Stimulated activated CD8-positive, alpha-beta memory T cell treated with anti-CD3 and anti-CD28 coated beads, Interleukin-15, amount 100 ng/mL, for 24 hours (primary cell): ENCODE results near the gene RNASE12.
"Not testable (repeated sequence)": the region's sequence is repeated elsewhere in the genome, so short reads cannot be mapped to it uniquely, and the experiment has no call there.

ENCODE experiments used
- DNase-seq: peaks from one replicate; pipeline ENCODE4 v3.0.0-alpha.2; 2020; ENCODE audit warnings: low read depth

The RNASE12 gene, protein sequence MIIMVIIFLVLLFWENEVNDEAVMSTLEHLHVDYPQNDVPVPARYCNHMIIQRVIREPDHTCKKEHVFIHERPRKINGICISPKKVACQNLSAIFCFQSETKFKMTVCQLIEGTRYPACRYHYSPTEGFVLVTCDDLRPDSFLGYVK

DNA sequence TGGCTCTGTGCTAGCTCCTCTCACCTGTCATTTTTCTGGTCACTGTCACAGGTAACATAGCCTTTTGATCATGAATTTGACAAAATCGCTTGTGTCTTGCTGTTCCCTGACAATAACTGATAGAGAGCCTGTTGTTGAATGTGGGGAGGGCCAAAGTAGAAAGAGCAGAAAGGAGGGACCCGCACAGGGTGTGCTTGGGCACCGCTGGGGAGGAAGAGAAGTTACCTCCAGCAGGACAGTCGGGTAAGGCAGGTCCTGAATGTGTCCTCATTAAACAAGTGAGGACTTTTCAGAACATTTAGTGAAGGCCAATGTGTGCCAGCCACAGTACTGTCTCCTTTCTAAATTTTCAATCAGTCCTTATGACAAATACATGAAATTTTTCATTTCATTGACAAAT, at the start of gene RNASE12:
TSS of gene RNASE12 (minus strand) at position 142 of the 400 bp plus-strand sequence. CDS start 653 bp downstream, outside the sequence.
- DNase-seq = no peak

DNA sequence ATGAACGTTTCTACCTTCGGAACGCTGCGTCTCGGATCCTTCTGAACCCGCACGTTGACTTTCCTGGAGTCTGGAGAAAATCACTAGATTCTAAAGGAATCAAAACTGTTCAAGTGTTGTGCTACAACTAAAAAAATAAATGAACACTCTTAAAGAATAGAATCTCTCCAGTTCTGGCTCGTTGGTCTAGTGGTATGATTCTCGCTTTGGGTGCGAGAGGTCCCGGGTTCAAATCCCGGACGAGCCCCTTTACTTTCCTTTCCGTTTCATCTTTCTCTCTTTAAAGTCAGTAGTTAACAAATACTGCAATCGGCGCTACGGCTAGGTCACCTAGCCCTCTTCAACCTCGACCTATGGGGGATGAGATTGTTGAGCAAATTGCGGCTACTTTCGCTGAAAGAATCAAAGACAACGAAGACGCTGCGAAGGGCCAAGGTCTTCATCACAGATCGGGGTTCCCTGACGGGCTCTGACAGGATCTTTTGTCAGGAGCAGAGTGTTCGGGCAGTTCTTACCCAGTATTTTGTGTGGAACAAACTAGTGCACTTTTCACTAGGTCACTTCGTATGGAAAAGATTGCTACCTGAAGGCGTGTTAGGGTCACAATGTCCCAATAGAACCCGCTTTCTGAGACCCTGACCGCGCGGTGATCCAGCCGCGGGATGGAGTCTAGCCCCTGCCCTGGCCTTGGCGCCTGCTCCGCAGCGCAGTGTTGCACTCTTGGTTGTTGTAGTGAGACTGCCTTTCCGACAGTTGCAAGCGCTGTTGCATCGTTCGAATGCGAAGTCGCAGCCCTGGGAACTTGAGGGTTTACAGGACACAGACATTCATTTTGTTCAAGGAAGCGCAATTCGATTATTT, 41.9 kb upstream of the RNASE12 start:
- DNase-seq = no peak

DNA sequence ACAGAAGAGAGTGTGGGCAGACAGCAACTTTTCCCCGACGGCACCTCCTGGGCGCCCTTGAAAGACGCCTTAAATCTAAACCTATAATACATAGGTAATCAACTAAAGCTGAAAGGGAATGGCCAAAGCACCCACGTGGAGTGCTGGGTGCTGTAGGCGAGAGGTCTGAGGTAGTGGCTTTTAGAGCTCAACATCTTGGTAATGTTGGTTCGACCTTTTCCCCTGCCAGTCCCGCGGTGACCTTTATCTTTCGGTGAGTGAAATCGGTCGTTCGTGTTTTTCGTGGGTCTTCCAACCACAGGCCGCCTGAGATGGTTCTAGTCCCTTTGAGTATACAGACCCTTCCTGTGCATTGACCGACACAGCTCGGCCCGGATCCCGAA, 41.3 kb upstream of the RNASE12 start:
- DNase-seq = no peak

DNA sequence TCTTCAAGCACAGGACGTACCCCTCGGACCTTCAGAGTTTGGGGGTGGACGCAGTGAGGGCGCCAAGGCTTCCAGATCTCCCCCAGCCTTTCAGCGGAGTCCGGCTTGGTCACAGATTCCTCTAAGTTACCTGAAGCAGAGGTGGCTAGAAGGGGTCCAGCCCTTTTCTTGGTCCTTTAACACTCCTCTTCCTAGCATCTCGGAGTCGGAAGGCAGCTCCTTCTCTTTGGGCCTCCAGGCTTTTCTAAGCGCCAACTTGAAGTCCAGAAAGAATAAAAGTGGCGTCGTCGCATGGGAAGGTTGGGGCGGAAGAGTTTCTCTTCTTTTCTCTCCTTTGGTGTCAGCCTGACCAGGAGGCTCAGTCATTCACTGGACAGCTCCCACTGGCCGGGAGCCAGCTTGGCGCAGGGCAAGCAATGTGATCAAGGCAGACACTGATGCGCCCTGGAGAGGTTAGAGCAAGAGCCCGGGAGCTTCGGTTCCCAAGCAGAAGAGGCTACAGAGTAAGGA, 40.8 kb upstream of the RNASE12 start:
- DNase-seq = no peak

DNA sequence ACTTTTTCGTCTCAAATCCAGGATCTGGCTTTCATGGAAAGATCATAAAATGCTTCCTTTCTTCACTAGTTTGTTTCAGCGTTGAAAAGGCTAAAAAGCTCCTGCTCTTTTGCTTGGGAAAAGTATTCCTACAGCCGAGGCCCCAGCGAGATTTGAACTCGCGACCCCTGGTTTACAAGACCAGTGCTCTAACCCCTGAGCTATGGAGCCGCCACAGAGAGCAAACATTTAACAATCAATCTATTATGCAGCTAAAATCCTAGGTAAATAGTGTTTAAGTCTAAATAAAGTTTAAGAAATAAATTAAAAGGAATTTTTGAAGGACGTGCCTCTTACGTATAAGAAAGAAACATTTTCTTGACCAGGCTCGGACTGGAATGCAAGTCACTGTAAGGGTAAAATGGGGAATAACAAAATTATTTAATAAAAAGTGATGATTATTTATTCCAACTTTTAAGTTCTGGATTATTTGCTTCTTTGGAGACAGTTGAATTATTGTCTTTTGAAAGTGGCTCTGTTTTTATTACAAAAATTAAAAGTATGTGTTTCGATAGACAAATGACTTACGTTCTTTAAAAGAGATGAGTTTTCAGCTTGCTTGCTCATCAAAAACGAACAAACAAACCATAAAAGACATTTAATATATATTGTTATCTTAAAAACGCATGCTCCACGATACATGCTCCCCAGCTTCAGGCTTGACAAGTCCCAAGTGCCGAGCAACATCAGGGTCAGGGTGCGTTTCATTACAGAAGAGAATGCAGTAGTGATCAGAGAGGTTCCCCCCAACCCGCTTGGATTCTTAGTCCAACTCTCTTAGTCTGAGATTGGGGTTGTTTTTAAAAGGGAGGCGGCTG, 40.1 kb upstream of the RNASE12 start:
- no peak for DNase-seq

DNA sequence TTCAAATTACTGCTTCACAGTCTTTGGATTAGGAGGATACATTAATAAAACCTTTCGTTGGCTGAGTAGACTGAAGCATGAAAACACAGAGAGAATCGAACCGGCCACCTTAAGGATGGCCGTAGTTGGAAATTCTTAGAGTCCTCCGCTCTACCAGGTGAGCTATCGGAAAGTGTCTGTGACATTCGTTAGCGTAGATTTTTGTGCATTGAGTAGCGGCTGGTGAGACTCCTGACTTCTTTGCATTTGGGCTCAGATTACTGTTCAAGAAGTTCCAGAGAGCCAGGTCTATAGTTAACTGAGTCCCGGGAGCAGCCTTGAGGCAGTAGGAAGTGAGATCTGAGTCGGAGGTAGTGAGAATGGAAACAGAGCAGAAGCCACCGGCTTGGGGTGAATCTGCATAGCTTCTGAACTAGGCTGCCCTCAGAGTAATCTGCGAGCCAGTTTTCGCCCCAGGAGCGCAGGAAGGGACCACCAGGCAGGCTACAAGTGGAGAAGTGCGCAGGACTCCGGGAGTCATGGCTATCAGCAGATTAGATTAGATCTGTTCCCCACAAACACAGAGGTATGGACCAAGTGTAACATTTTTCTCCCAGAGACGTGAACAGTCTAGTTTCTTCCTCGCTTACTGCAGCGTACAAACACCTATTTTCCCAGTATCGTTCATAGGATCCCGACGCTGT, 39.3 kb upstream of the RNASE12 start:
- DNase-seq = no peak

DNA sequence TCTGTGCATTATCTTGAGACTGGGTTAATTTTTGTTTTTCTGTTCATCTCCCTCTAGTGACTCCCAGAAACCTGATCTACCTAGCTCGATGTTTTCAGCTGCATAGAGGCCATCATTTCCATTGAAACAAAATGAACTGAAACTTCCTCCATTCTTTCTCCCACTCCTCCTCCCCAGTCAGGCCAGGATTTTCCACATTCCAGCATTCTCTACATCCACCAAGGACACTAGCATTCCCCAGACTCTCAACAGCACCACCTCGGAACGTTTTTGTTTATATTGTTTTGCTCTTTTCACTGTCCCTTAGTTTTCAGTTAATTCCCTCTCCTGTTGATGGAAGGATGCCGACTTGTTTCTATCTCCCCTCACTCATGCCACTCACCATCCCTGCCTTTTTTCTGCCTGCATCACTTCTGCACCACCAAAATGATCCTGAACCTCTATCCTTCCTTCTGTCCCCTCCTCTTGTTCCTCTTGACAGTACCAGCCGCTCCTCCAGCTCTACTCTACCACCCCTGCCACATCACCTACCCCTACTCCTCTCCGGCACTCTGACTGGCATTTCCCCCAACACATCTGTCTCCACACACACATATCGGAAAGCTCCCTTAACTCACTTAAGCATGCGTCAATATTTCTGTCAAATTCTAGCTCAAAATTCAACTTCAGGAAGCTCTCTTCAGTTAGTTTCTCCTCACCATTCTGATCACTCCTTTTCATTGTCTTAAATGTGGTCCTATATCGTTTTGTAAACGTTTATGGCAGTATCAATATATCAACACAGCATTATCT, 37.1 kb upstream of the RNASE12 start:
- no peak for DNase-seq

DNA sequence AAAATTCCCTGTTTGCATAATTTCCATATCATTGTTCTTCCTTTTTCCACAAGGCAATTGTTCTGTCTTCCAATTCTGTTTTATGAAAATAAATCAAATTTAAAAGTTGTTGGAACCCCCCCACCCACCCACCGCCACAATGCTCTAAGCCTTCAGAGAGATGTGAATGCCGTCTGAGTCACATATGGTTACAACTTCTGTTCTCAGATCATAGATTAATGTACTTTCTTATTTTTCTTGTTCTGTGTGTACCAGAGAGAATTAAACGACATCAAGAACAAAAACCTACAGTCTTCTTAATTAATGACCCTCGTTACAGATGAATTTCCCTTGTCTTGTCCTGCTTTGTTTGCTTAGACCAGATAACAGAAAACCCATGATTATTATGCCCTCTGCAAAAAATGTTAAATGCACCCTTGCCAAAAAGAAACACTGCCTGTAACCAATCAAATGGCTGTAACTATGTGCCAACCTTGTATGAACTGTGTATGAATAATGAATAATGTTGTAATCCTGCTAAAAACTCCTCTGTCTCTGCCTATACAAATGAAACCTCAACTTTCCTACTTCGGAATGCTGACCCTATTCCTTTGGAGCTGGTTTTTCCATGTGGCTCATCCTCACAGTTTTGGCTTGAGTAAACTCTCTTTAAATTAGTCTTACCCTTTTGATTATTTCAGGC, 36.3 kb upstream of the RNASE12 start:
- DNase-seq = no peak

DNA sequence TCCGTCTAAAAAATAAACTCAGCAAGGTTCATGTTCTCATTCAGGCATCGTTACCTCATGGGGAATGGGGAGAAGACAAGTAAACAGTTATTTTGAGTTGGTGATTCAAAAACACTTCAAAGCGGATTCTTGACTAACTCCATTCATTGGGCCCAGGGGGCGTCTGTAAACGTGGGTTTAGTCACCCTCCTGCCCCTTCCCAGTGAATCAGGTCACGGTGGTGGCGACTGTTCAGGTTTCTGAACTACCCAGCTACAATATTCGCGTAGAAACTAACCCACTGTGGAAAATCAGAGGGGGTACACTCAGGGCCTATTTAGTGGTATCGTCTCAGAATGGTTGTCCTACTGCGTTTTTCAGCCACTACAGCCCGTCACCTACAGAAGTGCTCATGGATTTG, 35.1 kb upstream of the RNASE12 start:
- no peak for DNase-seq

DNA sequence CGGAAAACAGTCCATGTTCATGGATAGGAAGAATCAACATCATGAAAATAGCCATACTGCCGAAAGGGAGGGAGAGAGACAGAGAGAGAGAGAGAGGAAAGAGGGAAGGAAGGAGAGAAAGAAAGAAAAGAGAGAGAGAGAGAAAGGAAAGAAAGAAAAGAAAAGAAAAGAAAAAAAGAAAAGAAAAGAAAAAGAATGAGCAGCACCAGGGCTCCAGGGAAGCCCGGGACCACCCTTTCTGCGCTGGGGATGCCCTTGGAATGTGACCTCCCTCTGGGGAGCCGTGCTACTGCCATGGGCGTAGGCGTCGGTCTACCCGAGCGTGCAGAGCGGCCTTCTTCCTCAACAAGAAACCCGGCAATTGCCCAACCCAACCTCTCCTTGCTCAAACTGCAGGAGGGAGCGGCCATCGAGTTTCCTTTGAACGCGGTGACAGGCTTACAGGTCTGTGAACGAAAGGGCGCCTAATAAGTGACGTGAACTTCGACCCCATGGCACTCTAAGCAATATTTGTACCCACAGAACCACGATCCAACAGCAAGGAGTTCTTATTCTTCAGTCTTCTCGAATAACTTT, 33.4 kb upstream of the RNASE12 start:
- DNase-seq = no peak

DNA sequence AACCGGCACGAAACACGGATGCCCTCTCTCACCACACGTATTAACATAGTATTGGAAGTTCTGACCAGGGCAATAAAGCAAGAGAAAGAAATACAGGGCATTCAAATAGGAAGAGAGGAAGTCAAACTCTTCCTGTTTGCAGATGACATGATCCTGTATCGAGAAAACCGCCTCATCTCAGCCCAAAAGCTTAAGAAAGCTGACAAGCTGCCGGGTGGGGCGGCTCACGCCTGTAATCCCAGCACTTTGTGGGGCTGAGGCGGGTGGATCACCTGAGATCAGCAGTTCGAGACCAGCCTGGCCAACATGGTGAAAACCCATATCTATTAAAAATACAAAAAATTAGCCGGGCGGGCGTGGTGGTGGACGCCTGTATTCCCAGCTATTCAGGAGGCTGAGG, 32.6 kb upstream of the RNASE12 start:
- no peak for DNase-seq

DNA sequence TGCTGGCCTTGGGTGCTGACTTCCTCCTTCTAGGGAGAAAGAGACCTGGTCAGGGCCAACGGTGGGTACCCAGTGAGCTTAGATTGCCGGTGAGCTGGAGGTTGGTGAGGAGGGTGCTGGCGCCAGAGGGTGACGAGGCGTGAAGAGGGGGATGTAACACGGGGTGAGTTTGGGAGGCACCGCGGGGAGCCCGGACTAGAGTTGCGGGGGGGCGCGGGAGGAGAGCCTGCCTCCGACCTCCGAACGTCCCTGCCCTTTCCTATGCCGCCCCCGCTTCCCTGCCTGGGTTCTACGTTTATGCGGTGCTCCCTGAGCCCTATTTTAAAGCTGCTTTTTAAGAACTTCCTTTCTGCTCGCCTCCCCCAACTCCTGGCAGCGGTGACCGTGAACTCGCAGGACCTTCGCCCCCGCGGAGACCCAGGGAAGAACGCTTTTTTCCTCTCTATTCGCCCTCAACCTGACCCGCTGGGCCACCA, 31.7 kb upstream of the RNASE12 start:
- no peak for DNase-seq

DNA sequence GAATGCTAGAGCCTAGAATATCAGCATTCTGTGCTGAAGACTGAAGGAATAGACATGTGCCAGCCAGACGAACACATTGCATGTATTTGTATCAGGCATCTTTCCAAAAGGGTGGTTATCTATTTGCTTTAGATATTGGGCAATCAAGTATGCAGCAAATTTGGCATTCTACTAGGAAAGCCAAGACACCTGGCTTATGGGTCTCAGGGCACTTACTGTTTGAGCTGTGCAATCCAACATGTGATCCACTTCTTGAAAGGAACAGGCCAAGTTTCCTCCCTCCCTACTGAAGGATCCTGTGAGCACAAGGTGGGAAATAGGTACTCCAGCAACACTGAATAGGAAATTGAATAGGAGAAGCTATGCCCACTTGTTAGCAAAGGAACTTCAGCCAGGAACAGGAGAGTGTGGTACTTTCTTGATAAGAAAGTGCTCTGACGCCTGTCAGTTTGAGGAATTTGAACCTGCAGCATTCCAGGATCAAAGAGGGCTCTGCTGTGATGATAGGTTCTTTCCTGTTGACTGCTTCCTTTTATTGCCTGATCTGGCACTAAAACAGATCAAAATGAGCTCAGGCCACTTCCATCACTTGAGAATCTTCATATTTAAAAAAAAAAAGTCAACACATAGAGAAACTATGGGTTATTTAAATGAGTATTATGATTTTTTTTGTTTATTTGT, 29.8 kb upstream of the RNASE12 start:
- no peak for DNase-seq

DNA sequence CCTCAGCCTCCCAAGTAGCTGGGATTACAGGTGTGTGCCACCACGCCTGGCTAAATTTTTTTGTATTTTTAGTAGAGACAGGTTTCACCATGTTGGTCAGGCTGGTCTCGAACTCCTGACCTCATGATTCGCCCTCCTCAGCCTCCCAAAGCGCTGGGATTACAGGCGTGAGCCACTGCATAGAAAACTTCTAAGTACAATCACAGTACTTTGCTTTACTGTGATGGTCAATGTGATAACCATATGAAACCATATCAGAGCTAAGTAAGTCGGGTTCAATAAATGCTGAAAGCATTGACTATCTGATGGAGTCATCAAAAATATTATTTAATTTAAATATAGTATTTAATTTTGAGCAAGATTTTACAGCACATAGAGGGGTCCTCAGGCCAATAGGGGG, 28.5 kb upstream of the RNASE12 start:
- not testable (repeated sequence) for DNase-seq

DNA sequence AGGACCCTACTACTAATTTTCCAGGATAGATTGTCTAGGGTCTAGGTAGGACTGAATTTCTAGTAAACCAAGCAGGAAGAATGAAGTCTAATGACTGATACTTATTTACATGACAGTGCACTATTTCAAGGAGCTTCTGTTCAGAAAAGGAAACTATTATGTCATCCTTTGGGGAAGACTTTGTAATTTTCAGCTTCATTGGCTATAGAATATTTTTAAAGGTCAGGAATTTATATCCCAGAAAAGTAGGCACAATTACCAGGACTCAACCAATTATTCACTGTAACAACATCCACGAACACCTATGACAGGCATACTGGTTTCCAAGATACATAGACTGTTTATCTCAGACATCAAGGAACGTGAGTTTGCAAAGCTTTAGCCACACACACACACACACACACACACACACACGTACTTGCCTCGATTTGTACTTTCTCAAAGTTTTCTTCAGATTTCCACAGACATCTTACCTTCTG, 27.1 kb upstream of the RNASE12 start:
- DNase-seq = no peak

DNA sequence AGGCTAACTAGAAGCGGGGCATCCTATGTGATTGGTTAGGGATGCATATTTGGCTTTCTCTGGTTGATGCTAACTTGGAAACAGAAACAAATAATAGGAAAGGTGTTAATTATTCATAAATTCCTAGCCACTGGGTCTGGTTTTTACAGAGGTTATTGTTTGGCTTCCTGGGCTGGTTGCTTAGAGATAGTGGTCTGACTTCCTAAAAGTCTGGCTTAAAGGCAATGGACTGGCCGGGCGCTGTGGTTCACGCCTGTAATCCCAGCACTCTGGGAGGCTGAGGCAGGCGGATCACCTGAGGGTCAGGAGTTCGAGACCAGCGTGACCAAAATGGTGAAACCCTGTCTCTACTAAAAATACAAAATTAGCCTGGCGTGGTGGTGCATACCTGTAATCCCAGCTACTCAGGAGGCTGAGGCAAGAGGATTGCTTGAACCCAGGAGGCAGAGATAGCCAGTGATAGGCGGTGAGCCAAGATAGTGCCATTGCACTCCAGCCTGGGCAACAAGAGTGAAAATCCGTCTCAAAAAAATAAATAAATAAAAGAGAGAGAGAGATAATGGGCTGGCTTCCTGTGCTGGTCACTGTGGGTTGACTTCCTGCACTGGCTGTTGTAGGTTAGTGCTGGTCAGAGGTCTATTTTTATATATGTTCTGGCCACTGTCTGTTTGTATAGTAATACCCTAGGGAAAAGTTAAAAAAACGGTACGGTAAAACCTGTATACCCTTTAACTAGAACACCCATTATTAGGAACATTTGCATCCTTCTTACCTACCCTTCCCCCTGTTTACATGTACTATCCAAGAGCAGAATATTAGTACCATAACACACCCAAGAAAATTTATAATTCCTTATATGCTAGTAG, 26.2 kb upstream of the RNASE12 start:
- no peak for DNase-seq

DNA sequence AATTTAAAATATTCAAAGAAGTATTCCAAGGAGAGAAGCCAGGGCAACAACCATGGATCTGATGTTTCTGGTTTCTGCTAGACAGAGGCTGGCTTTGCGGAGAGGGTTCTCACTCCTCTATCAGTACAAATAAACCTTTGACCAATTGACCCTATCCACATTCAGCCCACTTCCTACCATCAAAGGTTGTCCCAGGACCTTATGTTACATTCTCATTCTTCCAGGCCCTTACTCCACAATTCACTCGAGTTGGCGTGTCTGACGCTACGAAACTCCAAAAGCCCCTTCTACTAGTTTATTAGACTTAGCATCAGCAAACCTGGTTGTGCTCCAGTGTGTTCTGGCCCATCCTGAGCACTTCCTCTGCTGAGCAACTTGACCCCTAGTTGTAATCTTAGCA, 24.8 kb upstream of the RNASE12 start:
- DNase-seq = no peak
